Fibroblast of lung (primary cell): ENCODE data around the gene LRRC74A. TPM values are rescaled to one million over a fixed set of nuclear protein-coding genes. Genes with fewer than 3 reads are reported as not detected.

Experiments
- DNase-seq, 2 donors: peaks; one replicate each; pipeline versions ENCODE4 v3.0.0 to v3.0.0-alpha.2; 2010; ENCODE audit warnings: low read depth in 2 of 2
- H2AFZ ChIP-seq: 2 replicates; pipeline ENCODE4 v1.5.1; 2012; ENCODE audit warnings: low read length, control low read depth, inconsistent platforms
- H3K27ac ChIP-seq: 2 replicates; pipeline ENCODE4 v1.5.1; 2011; ENCODE audit warnings: low read length, control low read depth; ENCODE audit not compliant: insufficient read depth
- H3K27me3 ChIP-seq: 2 replicates; pipeline ENCODE4 v1.5.1; 2011; ENCODE audit warnings: mild to moderate bottlenecking, low read length; ENCODE audit not compliant: control insufficient read depth, insufficient read depth
- H3K36me3 ChIP-seq: 2 replicates; pipeline ENCODE4 v1.5.1; 2011; ENCODE audit warnings: low read length; ENCODE audit not compliant: control insufficient read depth, insufficient read depth
- H3K4me1 ChIP-seq: 2 replicates; pipeline ENCODE4 v1.5.1; 2011; ENCODE audit warnings: low read length; ENCODE audit not compliant: control insufficient read depth, insufficient read depth; ENCODE audit errors: extremely low read depth
- H3K4me2 ChIP-seq: 2 replicates; pipeline ENCODE4 v1.5.1; 2011; ENCODE audit warnings: low read length, control low read depth; ENCODE audit not compliant: insufficient read depth; ENCODE audit errors: extremely low read depth
- H3K4me3 ChIP-seq, 4 experiments: fragments of 200-600 bp in 1 of 4; sonication (generic) in 1 of 4; replicated peaks in 1 of 4; 2 replicates each; pipeline ENCODE4 v1.5.1; 2011 to 2016; ENCODE audit warnings: low read length in 4 of 4, low read depth in 3 of 4, mild to moderate bottlenecking in 3 of 4, control low read depth in 2 of 4, inconsistent platforms in 1 of 4, mixed read lengths in 1 of 4; ENCODE audit not compliant: insufficient read depth in 1 of 4; ENCODE audit errors: control extremely low read depth in 1 of 4
- H3K79me2 ChIP-seq: 2 replicates; pipeline ENCODE4 v1.5.1; 2012; ENCODE audit warnings: mild to moderate bottlenecking, low read length, inconsistent platforms; ENCODE audit not compliant: control insufficient read depth, insufficient read depth
- H3K9ac ChIP-seq: 2 replicates; pipeline ENCODE4 v1.5.1; 2011; ENCODE audit warnings: mild to moderate bottlenecking, low read length, control low read depth; ENCODE audit not compliant: insufficient read depth
- H3K9me3 ChIP-seq: 2 replicates; pipeline ENCODE4 v1.5.1; 2012; ENCODE audit warnings: low read depth, low read length; ENCODE audit not compliant: control insufficient read depth, insufficient read depth
- H4K20me1 ChIP-seq: 2 replicates; pipeline ENCODE4 v1.5.1; 2011; ENCODE audit warnings: low read length; ENCODE audit not compliant: control insufficient read depth, insufficient read depth; ENCODE audit errors: extremely low read depth
- EZH2 ChIP-seq: IDR thresholded peaks from 2 replicates; pipeline ENCODE4 v1.5.1; 2012; ENCODE audit warnings: low read length, control low read depth, mild to moderate bottlenecking; ENCODE audit errors: missing control alignments
- polyA plus RNA-seq, 2 donors: library from polyadenylated mRNA; depleted of rRNA in 1 of 2; stranded (reverse) in 1 of 2; unstranded in 1 of 2; fragments of >200 nt; gene quantifications; 2 replicates each; pipeline ENCODE4 v1.2.1, GENCODE V29; 2011 to 2012; ENCODE audit warnings: missing spikeins in 1 of 2
- total RNA-seq: library from RNA; depleted of rRNA; stranded (reverse); fragments of >200 nt; gene quantifications from 2 replicates; pipeline ENCODE4 v1.2.1, GENCODE V29; 2014
- TF ChIP-seq, protein P1 (sequence below), 2 donors: IDR thresholded peaks in 1 of 2; conservative IDR thresholded peaks in 1 of 2; 1 replicate in 1 of 2; 2 replicates in 1 of 2; pipeline ENCODE4 v1.5.1; 2011 to 2012; ENCODE audit warnings: low read length in 2 of 2, control low read depth in 1 of 2, inconsistent platforms in 1 of 2, low read depth in 1 of 2, mild to moderate bottlenecking in 1 of 2

The LRRC74A gene
- total and polyA plus RNA-seq, 2 donors (not counting 1 experiment from before 2014, with no cell fraction given): not detected

DNA sequence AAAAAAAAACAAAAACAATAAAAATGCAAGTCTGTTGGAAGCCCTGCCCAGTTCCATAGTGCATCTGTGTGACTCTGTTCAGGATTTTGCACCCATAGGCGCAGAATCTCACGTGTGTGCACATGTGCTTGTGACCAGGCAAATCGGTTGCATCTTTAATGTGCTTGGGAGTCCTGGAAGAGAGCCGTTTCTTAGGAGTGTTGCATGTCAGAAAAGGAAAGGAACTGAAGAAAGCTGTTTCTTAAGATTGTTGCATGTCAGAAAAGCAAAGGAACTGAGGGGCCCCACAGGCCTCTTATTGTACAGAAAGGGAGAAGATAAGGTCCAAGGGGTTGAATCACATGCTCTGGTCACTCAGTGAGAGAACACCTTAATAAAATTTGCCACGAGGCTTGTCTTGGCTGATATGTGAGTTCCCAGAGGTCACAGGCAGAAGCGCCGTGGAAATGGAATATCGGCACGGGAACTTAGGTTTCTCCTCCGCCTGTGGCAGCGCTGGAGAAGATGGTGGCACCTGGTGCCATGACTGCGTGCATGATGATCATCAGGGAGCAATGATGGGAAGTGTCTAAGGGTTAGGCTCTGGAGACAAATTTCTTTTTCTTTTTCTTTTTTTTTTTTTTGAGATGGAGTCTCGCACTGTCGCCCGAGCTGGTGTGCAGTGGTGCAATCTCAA lies 90.0 kb downstream of the LRRC74A start:
- no peaks in the 10 kb centered on the region for H4K20me1 ChIP-seq
- no peaks in the 10 kb centered on the region for H3K9me3 ChIP-seq
- DNase-seq: no peak
- H3K27ac ChIP-seq: no peak overlapping the region
- H3K4me3 ChIP-seq: no peak overlapping the region
- H3K4me2 ChIP-seq: no peak overlapping the region
- H2AFZ ChIP-seq: no peak overlapping the region
- no peaks in the 10 kb centered on the region for H3K79me2 ChIP-seq
- TF ChIP-seq, protein P1, sequence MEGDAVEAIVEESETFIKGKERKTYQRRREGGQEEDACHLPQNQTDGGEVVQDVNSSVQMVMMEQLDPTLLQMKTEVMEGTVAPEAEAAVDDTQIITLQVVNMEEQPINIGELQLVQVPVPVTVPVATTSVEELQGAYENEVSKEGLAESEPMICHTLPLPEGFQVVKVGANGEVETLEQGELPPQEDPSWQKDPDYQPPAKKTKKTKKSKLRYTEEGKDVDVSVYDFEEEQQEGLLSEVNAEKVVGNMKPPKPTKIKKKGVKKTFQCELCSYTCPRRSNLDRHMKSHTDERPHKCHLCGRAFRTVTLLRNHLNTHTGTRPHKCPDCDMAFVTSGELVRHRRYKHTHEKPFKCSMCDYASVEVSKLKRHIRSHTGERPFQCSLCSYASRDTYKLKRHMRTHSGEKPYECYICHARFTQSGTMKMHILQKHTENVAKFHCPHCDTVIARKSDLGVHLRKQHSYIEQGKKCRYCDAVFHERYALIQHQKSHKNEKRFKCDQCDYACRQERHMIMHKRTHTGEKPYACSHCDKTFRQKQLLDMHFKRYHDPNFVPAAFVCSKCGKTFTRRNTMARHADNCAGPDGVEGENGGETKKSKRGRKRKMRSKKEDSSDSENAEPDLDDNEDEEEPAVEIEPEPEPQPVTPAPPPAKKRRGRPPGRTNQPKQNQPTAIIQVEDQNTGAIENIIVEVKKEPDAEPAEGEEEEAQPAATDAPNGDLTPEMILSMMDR (conservative IDR thresholded peaks at IDR 0.05 in 1 of 2, IDR thresholded peaks at IDR 0.05 in 1 of 2; ENCODE audit: low read depth in 1 of 2, low read length in 2 of 2): no peak
- no peak for TF ChIP-seq EZH2
- no peaks in the 10 kb centered on the region for H3K36me3 ChIP-seq
- H3K9ac ChIP-seq: no peak overlapping the region
- peaks cover 37% of the 10 kb centered on the region for H3K4me1 ChIP-seq
- no peaks in the 10 kb centered on the region for H3K27me3 ChIP-seq

DNA sequence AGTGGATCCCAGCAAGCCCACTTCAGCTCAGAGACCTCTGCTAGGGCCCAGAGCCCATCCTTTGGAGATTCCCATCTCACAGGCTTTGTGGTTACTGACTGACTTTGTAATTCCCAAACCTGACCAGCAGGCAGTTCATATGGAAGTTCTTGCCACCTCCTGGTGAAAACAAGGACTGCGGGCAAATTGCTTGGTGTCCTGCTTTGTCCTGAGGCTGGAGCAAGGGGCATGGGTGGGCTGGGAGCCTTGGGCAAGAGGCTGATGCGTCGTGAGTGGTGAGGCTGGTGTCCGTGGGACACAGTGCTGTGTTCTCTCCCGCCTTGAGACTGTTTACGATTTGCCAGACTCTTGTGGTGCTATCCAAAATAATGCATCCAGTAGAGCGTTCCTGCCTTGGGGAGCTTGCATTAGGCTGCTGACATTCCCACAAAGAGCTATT lies 91.0 kb downstream of the LRRC74A start:
- H3K4me3 ChIP-seq: no peak overlapping the region
- no peaks in the 10 kb centered on the region for H3K36me3 ChIP-seq
- no peaks in the 10 kb centered on the region for H3K79me2 ChIP-seq
- DNase-seq: peak; percentile 80 to 82
- H3K4me1 ChIP-seq: peaks cover 41% of the 10 kb centered on the region
- H3K4me2 ChIP-seq: peak overlapping the region; percentile 69
- no peaks in the 10 kb centered on the region for H4K20me1 ChIP-seq
- no peaks in the 10 kb centered on the region for H3K9me3 ChIP-seq
- no peak for TF ChIP-seq EZH2
- TF ChIP-seq, protein P1 (conservative IDR thresholded peaks at IDR 0.05 in 1 of 2, IDR thresholded peaks at IDR 0.05 in 1 of 2; ENCODE audit: low read depth in 1 of 2, low read length in 2 of 2): peak; percentile 85 to 89
- H3K27me3 ChIP-seq: no peaks in the 10 kb centered on the region
- no peak overlapping the region for H2AFZ ChIP-seq
- H3K27ac ChIP-seq: peak overlapping the region; percentile 89
- peak overlapping the region; percentile 17 for H3K9ac ChIP-seq

DNA sequence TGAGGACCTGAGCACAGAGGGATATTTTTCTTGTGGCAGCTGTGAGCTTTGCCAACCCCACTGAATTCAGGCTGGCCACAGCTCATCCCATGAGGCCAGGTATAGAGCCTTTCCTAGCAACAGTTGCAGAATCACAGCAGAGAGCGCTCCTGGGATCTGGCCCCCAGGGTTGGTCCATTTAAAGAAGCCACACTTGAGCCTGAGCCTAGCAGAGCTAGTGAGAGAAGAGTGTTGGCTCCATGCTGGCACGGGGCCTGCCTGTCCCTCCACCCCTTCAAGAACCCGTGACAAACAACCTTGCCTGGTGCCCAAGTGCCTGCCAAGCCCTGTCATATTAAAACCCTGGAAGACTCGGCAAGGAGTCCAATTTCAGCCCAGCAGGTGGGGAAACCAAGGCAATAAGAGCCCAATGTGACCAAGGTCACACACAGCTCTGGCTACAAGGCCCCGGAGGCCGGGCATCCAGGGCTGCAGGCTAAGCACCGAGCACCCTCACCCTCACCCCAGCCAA lies 91.6 kb downstream of the LRRC74A start:
- Histone ChIP-seq H3K4me1 (peaks cover 42% of the 10 kb centered on the region), H3K9me3 (no peaks in the 10 kb centered on the region), H3K4me3 (peak overlapping the region in 1 of 4 experiments; percentile 5), H2AFZ (no peak overlapping the region), H4K20me1 (no peaks in the 10 kb centered on the region), H3K79me2 (no peaks in the 10 kb centered on the region), H3K4me2 (peak overlapping the region; percentile 69), H3K27me3 (no peaks in the 10 kb centered on the region), H3K36me3 (no peaks in the 10 kb centered on the region), H3K9ac (peak overlapping the region; percentile 68), H3K27ac (peak overlapping the region; percentile 89)
- peak in 1 of 2 donors; percentile 21 for DNase-seq
- TF ChIP-seq, protein P1 (conservative IDR thresholded peaks at IDR 0.05 in 1 of 2, IDR thresholded peaks at IDR 0.05 in 1 of 2; ENCODE audit: low read depth in 1 of 2, low read length in 2 of 2): no peak
- no peak for TF ChIP-seq EZH2
